SK-N-SH treated with all-trans-retinoic acid at 6 μM for 48 hours (cell line): Measurements from ENCODE around the gene ACKR2.

Experiments used
- ARNTL ChIP-seq: fragments of 450-650 bp; formaldehyde crosslinking; IDR thresholded peaks from 2 replicates; pipeline ENCODE4 v1.5.0; 2020; ENCODE audit warnings: low read depth, mild to moderate bottlenecking, moderate library complexity, borderline replicate concordance
- TF ChIP-seq, protein P1 (sequence below): fragments of 250-450 bp; sonication (Bioruptor Pico); IDR thresholded peaks from 2 replicates; pipeline ENCODE4 v1.5.0; 2020; ENCODE audit warnings: mild to moderate bottlenecking, moderate library complexity
- TF ChIP-seq, protein P2 (sequence below): fragments of 250-450 bp; sonication (Bioruptor Pico); IDR thresholded peaks from 2 replicates; pipeline ENCODE4 v1.8.0; 2020; ENCODE audit warnings: mild to moderate bottlenecking, moderate library complexity, borderline replicate concordance

DNA sequence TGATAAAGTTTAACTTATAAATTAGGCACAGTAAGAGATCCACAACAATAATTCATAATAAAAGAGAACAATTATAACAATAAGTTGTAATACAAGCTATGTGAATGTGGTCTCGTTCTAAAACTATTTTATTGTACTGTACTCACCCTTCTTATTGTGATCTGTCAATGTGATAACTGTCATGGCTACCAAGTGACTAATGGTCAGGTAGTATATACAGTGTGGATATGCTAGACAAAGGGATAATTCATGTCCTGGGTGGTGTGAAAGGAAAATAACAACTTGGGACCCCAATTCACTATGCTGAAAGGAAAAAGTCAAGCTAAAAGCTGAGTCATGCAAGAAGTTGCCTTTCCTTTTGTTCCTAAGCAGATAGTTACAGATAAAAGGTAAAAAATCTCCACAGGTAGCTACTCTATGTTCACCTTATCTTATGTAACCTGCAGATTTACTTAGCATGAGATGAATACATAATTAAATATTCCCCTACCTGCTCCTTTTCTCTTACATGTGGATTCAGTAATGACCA is 77.1 kb downstream of the ACKR2 start:
- no peak for TF ChIP-seq ARNTL
- TF ChIP-seq, protein P1, sequence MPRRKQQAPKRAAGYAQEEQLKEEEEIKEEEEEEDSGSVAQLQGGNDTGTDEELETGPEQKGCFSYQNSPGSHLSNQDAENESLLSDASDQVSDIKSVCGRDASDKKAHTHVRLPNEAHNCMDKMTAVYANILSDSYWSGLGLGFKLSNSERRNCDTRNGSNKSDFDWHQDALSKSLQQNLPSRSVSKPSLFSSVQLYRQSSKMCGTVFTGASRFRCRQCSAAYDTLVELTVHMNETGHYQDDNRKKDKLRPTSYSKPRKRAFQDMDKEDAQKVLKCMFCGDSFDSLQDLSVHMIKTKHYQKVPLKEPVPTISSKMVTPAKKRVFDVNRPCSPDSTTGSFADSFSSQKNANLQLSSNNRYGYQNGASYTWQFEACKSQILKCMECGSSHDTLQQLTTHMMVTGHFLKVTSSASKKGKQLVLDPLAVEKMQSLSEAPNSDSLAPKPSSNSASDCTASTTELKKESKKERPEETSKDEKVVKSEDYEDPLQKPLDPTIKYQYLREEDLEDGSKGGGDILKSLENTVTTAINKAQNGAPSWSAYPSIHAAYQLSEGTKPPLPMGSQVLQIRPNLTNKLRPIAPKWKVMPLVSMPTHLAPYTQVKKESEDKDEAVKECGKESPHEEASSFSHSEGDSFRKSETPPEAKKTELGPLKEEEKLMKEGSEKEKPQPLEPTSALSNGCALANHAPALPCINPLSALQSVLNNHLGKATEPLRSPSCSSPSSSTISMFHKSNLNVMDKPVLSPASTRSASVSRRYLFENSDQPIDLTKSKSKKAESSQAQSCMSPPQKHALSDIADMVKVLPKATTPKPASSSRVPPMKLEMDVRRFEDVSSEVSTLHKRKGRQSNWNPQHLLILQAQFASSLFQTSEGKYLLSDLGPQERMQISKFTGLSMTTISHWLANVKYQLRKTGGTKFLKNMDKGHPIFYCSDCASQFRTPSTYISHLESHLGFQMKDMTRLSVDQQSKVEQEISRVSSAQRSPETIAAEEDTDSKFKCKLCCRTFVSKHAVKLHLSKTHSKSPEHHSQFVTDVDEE: no peak
- TF ChIP-seq, protein P2, sequence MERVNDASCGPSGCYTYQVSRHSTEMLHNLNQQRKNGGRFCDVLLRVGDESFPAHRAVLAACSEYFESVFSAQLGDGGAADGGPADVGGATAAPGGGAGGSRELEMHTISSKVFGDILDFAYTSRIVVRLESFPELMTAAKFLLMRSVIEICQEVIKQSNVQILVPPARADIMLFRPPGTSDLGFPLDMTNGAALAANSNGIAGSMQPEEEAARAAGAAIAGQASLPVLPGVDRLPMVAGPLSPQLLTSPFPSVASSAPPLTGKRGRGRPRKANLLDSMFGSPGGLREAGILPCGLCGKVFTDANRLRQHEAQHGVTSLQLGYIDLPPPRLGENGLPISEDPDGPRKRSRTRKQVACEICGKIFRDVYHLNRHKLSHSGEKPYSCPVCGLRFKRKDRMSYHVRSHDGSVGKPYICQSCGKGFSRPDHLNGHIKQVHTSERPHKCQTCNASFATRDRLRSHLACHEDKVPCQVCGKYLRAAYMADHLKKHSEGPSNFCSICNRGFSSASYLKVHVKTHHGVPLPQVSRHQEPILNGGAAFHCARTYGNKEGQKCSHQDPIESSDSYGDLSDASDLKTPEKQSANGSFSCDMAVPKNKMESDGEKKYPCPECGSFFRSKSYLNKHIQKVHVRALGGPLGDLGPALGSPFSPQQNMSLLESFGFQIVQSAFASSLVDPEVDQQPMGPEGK (CRISPR knock-in tag): no peak
